H1 (cell line): ENCODE measurements around the gene THG1L. TPM values are rescaled to one million over a fixed set of nuclear protein-coding genes. Genes with fewer than 3 reads are reported as not detected.

Experiments
- ATF2 ChIP-seq: IDR thresholded peaks from 2 replicates; pipeline ENCODE4 v1.6.1; 2012; ENCODE audit warnings: low read length, inconsistent platforms
- CHD7 ChIP-seq: fragments of 300-600 bp; sonication (generic); IDR thresholded peaks from 2 replicates; pipeline ENCODE4 v1.7.1; 2012; ENCODE audit warnings: low read length, moderate library complexity, mild to moderate bottlenecking, inconsistent platforms; ENCODE audit not compliant: insufficient replicate concordance
- NRF1 ChIP-seq: IDR thresholded peaks from 2 replicates; pipeline ENCODE4 v1.6.1; 2011; ENCODE audit warnings: mild to moderate bottlenecking, low read depth, low read length, improper control_type of control experiment
- SP2 ChIP-seq: IDR thresholded peaks from 2 replicates; pipeline ENCODE4 v1.6.1; 2012; ENCODE audit warnings: mild to moderate bottlenecking, low read length, inconsistent platforms
- polyA plus RNA-seq, 7 experiments: library from polyadenylated mRNA; depleted of rRNA in 3 of 7; stranded (reverse) in 5 of 7; unstranded in 2 of 7; fragments of >200 nt in 5 of 7; fragments of 200-250 nt in 2 of 7; gene quantifications; 1 replicate in 5 of 7; 2 replicates in 1 of 7; 4 replicates in 1 of 7; pipeline versions ENCODE4 v1.2.1 to v1.2.3, GENCODE V29; 2011 to 2013; ENCODE audit warnings: missing spikeins in 2 of 7, mixed read lengths in 2 of 7
- total RNA-seq: library from RNA; stranded (reverse); fragmentation: NEBNext Ultra II Directional; extraction: Animal tissue kit (Norgen Biotek cat#: 25700); gene quantifications from 2 replicates; pipeline ENCODE4 v1.2.1, GENCODE V29; 2021

The THG1L gene
- total and polyA plus RNA-seq, 2 of the 8 experiments (the other 6 are each of a cell fraction or from before 2014, with no cell fraction given), result 8.1 to 12.4 TPM

GRCh38 chr5:157734436-157734835 lies 3.2 kb downstream of the THG1L start (continued):
- TF ChIP-seq ATF2, result no peak
- no peak for TF ChIP-seq NRF1
- no peak for TF ChIP-seq SP2
- no peak for TF ChIP-seq CHD7
- TF ChIP-seq, all 59 proteins: peak for 0
